Right renal pelvis (tissue), 4 donors: ENCODE data around the gene ZNF90. TPM values are rescaled to one million over a fixed set of nuclear protein-coding genes. Genes with fewer than 3 reads are reported as not detected.
A peak's percentile ranks its signal among the peaks of the same experiment; 100 is the strongest.
"Not testable (repeated sequence)": the region's sequence is repeated elsewhere in the genome, so short reads cannot be mapped to it uniquely, and the experiment has no call there.

Experiments used
- DNase-seq, 4 donors: peaks; one replicate each; pipeline ENCODE4 v3.0.0-alpha.2; 2013; ENCODE audit warnings: low read depth in 4 of 4, low spot score in 3 of 4, missing footprints in 1 of 4
- polyA plus RNA-seq, 4 donors: library from polyadenylated mRNA; unstranded; fragments of 120-200 nt; gene quantifications; one replicate each; pipeline ENCODE4 v1.2.1, GENCODE V29; 2013; ENCODE audit not compliant: insufficient read length in 4 of 4

ZNF90 gene
- polyA plus RNA-seq, 4 donors = 12.4 to 17.8 (median 13.2) TPM

DNA sequence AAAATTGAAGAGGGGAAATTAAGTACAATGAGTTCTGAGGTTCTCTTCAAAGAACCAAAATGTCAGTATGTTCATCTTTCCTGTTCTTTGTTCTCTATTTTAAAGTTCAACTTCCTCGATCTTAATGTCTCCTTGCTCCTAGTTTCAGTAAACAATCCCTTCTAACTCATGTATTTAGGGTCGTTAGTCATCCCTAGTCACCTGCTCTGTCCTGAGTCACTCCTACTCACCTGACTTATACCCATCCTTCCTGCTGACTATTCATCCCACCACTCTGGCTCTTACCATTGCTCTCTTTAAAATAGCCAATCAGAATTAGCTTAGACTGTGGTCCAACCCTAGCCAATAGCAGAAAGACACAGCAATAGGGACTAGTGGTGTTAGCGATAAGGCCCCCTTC is 24.3 kb downstream of the ZNF90 start:
- DNase-seq = no peak

DNA sequence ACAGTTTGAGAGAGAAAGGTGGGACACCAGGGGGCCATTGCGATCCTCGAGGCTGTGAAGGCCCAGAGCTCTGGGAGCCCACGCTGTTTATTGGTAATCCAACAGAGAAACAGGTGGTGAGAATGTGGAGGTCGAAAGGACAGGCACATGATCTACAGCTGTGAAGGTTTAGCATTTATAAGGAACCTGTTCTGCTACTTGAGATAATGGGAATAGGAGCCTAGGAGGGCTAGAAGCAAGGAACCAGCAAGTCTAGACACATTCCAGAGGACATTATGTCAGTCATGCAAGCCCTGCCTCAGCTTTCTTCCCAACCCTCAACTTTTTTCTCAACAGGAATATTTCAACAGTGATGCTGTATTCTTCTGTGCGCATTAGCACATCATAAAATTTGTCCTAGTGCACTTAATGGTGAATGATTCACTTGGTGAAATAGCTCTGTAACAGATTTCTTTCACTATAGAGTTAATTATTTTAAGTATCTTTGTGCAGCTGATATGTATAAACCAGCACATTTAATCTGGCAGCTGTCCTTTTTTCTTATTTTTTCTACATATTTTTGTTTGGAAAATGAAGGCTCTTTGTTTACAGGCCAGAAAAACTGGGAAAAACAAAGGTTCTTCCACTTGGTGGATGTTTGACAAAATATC is 25.4 kb downstream of the ZNF90 start:
- no peak for DNase-seq

- no peak for DNase-seq
These were observed 29.5 kb downstream of the ZNF90 start for GRCh38 chr19:20107301-20107700.

- not testable (repeated sequence) for DNase-seq
These were observed 40.5 kb downstream of the ZNF90 start for GRCh38 chr19:20118064-20118839.

DNA sequence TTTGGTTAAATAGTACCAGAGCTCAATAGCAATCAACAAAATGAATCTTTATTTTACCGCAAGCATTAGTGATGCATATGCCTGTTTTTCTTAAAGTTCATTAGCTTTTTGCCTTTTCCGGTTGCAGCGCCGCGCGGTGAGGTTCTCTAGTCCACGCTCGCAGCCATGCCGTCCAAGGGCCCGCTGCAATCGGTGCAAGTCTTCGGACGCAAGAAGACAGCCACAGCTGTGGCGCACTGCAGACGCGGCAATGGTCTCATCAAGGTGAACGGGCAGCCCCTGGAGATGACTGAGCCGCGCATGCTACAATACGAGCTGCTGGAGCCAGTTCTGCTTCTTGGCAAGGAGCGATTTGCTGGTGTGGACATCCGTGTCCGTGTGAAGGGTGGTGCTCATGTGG is 47.1 kb downstream of the ZNF90 start:
- no peak for DNase-seq

DNA sequence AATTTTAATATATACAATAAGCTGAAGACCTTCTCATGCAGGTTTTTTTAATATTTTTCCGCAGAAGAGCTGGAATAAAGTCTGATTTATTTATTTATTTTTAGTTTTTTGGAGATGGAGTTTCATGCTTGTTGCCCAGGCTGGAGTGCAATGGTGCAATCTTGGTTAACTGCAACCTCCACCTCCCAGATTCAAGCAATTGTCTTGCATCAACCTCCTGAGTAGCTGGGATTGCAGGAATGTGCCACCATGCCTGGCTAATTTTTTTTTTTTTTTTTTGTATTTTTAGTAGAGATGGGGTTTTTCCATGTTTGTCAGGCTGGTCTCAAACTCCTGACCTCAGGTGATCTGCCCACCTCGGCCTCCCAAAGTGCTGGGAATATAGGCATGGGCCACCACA is 55.1 kb downstream of the ZNF90 start:
- DNase-seq = not testable (repeated sequence)

- DNase-seq = not testable (repeated sequence)
These were observed 59.9 kb downstream of the ZNF90 start for GRCh38 chr19:20137714-20138113.

DNA sequence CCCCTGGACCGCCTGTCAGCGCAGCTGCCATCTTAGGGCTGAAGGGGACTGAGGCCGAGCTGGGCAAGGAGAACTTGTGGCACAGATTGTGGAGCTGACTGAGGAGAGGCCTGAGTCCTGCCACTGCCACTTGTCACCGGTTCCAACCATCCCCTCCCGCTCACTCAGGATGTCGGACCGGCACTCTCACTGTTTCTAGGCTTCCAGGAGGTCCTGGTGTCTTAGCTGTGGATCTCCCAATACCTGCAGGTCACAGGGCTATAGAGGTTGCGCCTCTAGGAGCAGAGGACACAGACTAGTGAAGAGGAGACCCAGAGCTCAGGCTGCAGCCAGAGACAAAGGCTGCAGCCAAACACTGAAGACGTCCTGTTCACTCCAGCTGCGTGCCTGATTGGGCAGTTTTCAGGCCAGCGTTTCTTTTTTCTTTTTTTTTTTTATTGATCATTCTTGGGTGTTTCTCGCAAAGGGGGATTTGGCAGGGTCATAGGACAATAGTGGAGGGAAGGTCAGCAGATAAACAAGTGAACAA is 73.9 kb downstream of the ZNF90 start:
- DNase-seq = no peak

GRCh38 chr19:20152506-20152905 is 74.7 kb downstream of the ZNF90 start:
- DNase-seq = not testable (repeated sequence)

- no peak for DNase-seq
These were observed 75.5 kb downstream of the ZNF90 start for GRCh38 chr19:20153281-20153680.

GRCh38 chr19:20154636-20155035 is 76.8 kb downstream of the ZNF90 start:
- no peak for DNase-seq

GRCh38 chr19:20162821-20163220 is 85.0 kb downstream of the ZNF90 start:
- DNase-seq = no peak

DNA sequence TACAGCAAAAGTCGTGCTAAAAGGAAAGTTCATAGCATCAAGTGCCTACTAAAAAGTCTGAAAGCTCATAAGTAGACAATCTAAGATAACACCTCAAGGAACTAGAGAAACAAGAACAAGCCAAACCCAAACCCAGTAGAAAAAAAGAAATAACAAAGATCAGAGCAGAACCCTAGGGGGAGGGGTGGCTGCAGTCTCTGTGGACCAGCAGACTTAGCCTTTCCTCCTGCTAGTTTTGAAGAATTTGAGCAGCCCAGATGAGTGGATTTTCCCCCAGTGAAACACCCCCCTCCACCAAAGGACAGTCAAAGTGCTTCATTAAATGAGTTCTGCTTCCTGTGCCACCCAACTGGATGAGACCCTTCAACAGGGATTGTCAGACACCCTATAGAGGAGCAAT is 86.7 kb downstream of the ZNF90 start:
- no peak for DNase-seq

- DNase-seq = no peak
These were observed 88.3 kb downstream of the ZNF90 start for GRCh38 chr19:20165971-20166592.

DNA sequence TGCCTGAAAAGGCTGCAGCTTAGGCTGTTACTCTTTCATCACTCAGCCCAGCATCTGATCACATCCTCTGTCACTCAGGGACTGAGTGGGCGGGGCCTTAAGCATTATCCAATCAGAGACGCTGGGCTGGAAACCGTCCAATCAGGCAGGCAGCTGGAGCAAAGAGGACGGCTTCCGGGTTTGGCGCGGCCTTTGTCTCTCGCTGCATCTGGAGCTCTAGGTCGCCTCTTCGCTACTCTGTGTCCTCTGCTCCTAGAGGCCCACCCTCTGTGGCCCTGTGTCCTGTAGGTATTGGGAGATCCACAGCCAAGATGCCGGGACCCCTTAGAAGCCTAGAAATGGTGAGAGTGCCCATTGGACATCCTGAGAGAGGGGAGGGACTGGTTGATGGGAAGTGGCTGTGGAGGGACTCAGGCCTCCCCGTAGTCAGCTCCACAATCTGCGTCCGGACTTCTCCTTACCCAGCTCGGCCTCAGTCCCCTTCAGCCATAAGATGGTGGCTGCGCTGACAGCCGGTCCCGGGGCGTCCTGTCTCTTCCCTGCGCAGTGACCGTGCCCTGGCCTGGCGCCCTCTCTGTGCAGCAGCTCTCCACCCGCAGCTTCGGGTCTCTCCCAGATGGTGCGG is 89.3 kb downstream of the ZNF90 start, which contains the start of gene ZNF486:
ZNF486 (plus strand) TSS at position 195 of the 625 bp plus-strand sequence; CDS start at position 312, 117 bp downstream.
- peak; percentile 87 to 95 (median 92) for DNase-seq

DNA sequence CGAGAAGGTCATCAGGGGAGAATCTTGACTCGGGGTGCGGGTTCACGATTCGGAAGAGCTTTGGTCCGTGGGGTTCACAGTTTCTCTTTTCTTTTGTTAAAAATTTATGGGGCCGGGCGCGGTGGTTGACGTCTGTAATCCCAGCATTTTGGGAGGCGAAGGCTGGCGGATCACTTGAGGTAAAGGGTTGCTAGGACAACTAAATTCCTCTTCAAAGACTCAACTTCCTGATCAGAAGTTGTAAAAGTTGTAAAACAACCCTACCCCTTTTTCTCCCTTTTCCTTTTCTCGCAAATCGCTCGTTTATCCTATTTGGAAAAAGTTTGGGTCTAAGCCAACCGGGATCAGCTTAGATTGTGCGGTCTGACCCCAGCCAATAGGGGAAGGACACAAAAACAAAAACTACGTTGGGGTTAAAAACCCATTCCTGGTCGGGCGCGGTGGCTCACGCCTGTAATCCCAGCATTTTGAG is 89.9 kb downstream of the ZNF90 start:
- peak in 1 of 4 donors; percentile 34 for DNase-seq

Other genes with a start within 250 kb of the ZNF90 start
- 10 to 100 TPM; 27.9 to 45.2 (median 40.1) TPM for gene ZNF253, start 212.1 kb upstream of the ZNF90 start, polyA plus RNA-seq
- 10 to 100 TPM; 16.9 to 21.2 (median 19.8) TPM for gene ZNF93, start 177.1 kb upstream of the ZNF90 start, polyA plus RNA-seq
- 10 to 100 TPM; 13.0 to 16.6 (median 16.1) TPM for gene ZNF682, start 38.5 kb upstream of the ZNF90 start, polyA plus RNA-seq
- 10 to 100 TPM; 21.4 to 23.5 (median 23.1) TPM for gene ZNF486, start 89.2 kb downstream of the ZNF90 start, polyA plus RNA-seq